Endodermal cell (in vitro differentiated cells): ENCODE data around the gene TSPAN4. TPM values are rescaled to one million over a fixed set of nuclear protein-coding genes. Genes with fewer than 3 reads are reported as not detected.
A peak's percentile ranks its signal among the peaks of the same experiment; 100 is the strongest.

Experiments used
- DNase-seq: peaks from one replicate; pipeline ENCODE4 v3.0.0-alpha.2; 2017
- H3K27ac ChIP-seq: 2 replicates; pipeline ENCODE4 v1.5.1; 2013; ENCODE audit warnings: mild to moderate bottlenecking, low read depth, low read length, moderate library complexity
- H3K27me3 ChIP-seq: 2 replicates; pipeline ENCODE4 v1.6.1; 2013; ENCODE audit warnings: mild to moderate bottlenecking, low read length, moderate library complexity; ENCODE audit not compliant: insufficient read depth, control insufficient read depth, poor library complexity, severe bottlenecking
- H3K36me3 ChIP-seq: 2 replicates; pipeline ENCODE4 v1.7.0; 2013; ENCODE audit warnings: mild to moderate bottlenecking, low read length, moderate library complexity; ENCODE audit not compliant: control insufficient read depth, insufficient read depth
- H3K4me1 ChIP-seq: one replicate; pipeline ENCODE4 v1.7.0; 2013; ENCODE audit warnings: low read length; ENCODE audit not compliant: control insufficient read depth, insufficient read depth
- H3K4me3 ChIP-seq: 2 replicates; pipeline ENCODE4 v1.5.1; 2013; ENCODE audit warnings: mild to moderate bottlenecking, low read length, moderate library complexity
- H3K9ac ChIP-seq: 2 replicates; pipeline ENCODE4 v1.6.1; 2013; ENCODE audit warnings: mild to moderate bottlenecking, low read length, moderate library complexity; ENCODE audit not compliant: poor library complexity, severe bottlenecking; ENCODE audit errors: extremely low read depth
- H3K9me3 ChIP-seq: 2 replicates; pipeline ENCODE4 v1.6.1; 2013; ENCODE audit warnings: mild to moderate bottlenecking, low read length, moderate library complexity; ENCODE audit not compliant: control insufficient read depth
- H3K27ac Mint-ChIP-seq: 2 replicates; pipeline ENCODE4 v1.8.0; 2020; ENCODE audit warnings: mixed read lengths
- H3K27me3 Mint-ChIP-seq: 2 replicates; pipeline ENCODE4 v1.8.0; 2021; ENCODE audit warnings: mild to moderate bottlenecking, mixed read lengths; ENCODE audit not compliant: insufficient read depth
- H3K36me3 Mint-ChIP-seq: 2 replicates; pipeline ENCODE4 v1.8.0; 2020; ENCODE audit warnings: low read depth, mixed read lengths
- H3K4me1 Mint-ChIP-seq: 2 replicates; pipeline ENCODE4 v1.8.0; 2020; ENCODE audit warnings: mixed read lengths
- H3K4me3 Mint-ChIP-seq: 2 replicates; pipeline ENCODE4 v1.8.0; 2020; ENCODE audit warnings: mild to moderate bottlenecking, moderate library complexity, mixed read lengths
- H3K9me3 Mint-ChIP-seq: 2 replicates; pipeline ENCODE4 v1.8.0; 2020; ENCODE audit warnings: mild to moderate bottlenecking, mixed read lengths
- CTCF ChIP-seq: fragments of 200-600 bp; sonication (generic); conservative IDR thresholded peaks from 2 replicates; pipeline ENCODE4 v1.5.0; 2021; ENCODE audit warnings: antibody characterized with exemption, mild to moderate bottlenecking
- WGBS, 2 experiments: methylation state at CpG; one replicate each; pipeline versions ENCODE4 v1.1.5 to v1.1.7; 2013; ENCODE audit warnings: missing lambda C conversion rate in 2 of 2, mixed read lengths in 1 of 2; ENCODE audit not compliant: insufficient coverage in 1 of 2, insufficient read length in 1 of 2; 5-methylcytosine and 5-hydroxymethylcytosine counted together
- total RNA-seq, 2 donors: library from RNA; stranded (reverse); fragmentation: NEBNext Ultra II Directional in 1 of 2; extraction: Animal tissue kit (Norgen Biotek cat#: 25700) in 1 of 2; gene quantifications; 2 replicates in 1 of 2; 3 replicates in 1 of 2; pipeline ENCODE4 v1.2.1, GENCODE V29; 2021

Gene TSPAN4
- total RNA-seq, 2 donors from 2014 or later = 56.8 to 71.1 TPM

GRCh38 chr11:841981-842369, 677 bp upstream of the TSPAN4 start:
- Mint-ChIP-seq H3K4me3 (peak overlapping the region; percentile 78), H3K36me3 (peaks cover 25% of the 10 kb centered on the region), H3K27ac (peak overlapping the region; percentile 86), H3K27me3 (peaks cover 2% of the 10 kb centered on the region), H3K9me3 (no peaks in the 10 kb centered on the region), H3K4me1 (peaks cover 14% of the 10 kb centered on the region)
- H3K36me3 ChIP-seq = peaks cover 41% of the 10 kb centered on the region
- H3K27ac ChIP-seq = peak overlapping the region; percentile 99
- TF ChIP-seq CTCF = no peak
- H3K4me3 ChIP-seq = peak overlapping the region; percentile 88
- no peaks in the 10 kb centered on the region for H3K27me3 ChIP-seq
- H3K4me1 ChIP-seq = peaks cover 15% of the 10 kb centered on the region
- WGBS, 2 experiments = 1% methylated on average over 11 to 27 of the region's 27 CpGs
- no peaks in the 10 kb centered on the region for H3K9me3 ChIP-seq
- no peak for DNase-seq
- peak overlapping the region; percentile 89 for H3K9ac ChIP-seq

- H3K9me3 Mint-ChIP-seq = no peaks in the 10 kb centered on the region
- H3K4me1 Mint-ChIP-seq = peaks cover 14% of the 10 kb centered on the region
- H3K4me1 ChIP-seq = peaks cover 15% of the 10 kb centered on the region
- H3K27ac Mint-ChIP-seq = peak overlapping the region; percentile 84
- H3K9me3 ChIP-seq = no peaks in the 10 kb centered on the region
- peak overlapping the region; percentile 88 for H3K4me3 ChIP-seq
- WGBS, 2 experiments = 0% methylated on average over 18 to 53 of the region's 53 CpGs
- peaks cover 31% of the 10 kb centered on the region for H3K36me3 ChIP-seq
- no peak overlapping the region for H3K27ac ChIP-seq
- peaks cover 2% of the 10 kb centered on the region for H3K27me3 Mint-ChIP-seq
- peaks cover 17% of the 10 kb centered on the region for H3K36me3 Mint-ChIP-seq
- DNase-seq = peak; percentile 74
- no peaks in the 10 kb centered on the region for H3K27me3 ChIP-seq
- TF ChIP-seq CTCF = peak; percentile 51
- H3K9ac ChIP-seq = peak overlapping the region; percentile 68
- H3K4me3 Mint-ChIP-seq = peak overlapping the region; percentile 78
These were observed 558 bp downstream of the TSPAN4 start for GRCh38 chr11:843086-843734.

GRCh38 chr11:843818-844692, 1.4 kb downstream of the TSPAN4 start:
- Mint-ChIP-seq H3K36me3 (peaks cover 11% of the 10 kb centered on the region), H3K4me3 (peak overlapping the region; percentile 78), H3K9me3 (no peaks in the 10 kb centered on the region), H3K4me1 (peaks cover 17% of the 10 kb centered on the region), H3K27me3 (peaks cover 5% of the 10 kb centered on the region), H3K27ac (peak overlapping the region; percentile 90)
- Histone ChIP-seq H3K4me3 (peak overlapping the region; percentile 88), H3K36me3 (peaks cover 23% of the 10 kb centered on the region), H3K9ac (peak overlapping the region; percentile 68), H3K9me3 (no peaks in the 10 kb centered on the region), H3K27me3 (no peaks in the 10 kb centered on the region), H3K4me1 (peaks cover 17% of the 10 kb centered on the region), H3K27ac (peak overlapping the region; percentile 34)
- peak; percentile 96 for DNase-seq
- TF ChIP-seq CTCF = no peak
- 1 to 5% methylated on average over 4 to 24 of the region's 25 CpGs for WGBS, 2 experiments
